ENCODE data around the gene EDN2. TPM values are rescaled to one million over a fixed set of nuclear protein-coding genes. Genes with fewer than 3 reads are reported as not detected.
A peak's percentile ranks its signal among the peaks of the same experiment; 100 is the strongest.

Gene EDN2
- total RNA-seq, 4 donors from 2014 or later = 0.78 to 3.1 TPM; not detected in 2

DNA sequence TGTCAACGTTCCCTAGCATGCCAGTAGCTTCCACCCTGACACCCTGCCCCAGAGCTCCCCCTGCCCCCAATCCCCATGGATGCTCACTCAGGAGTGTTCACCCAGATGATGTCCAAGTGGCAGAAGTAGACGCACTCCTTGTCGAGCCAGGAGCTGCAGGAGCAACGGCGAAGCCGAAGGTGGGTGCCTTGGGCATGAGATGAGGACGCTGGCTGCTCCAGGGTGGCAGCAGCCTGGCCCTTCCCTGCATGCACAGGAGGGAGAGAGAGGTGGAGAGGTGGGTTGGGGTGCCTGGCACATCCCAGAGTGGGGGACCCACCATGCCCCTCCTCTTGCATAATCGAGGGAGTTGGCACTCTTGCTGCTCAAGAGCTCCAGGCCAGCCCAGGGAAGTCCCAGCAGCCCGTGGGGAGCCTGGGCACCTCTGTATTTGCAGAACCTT, 502 bp downstream of the EDN2 start:
- H3K27ac ChIP-seq = peak overlapping the region in 2 of 4 donors; percentile 23 to 61
- no peak for DNase-seq (ENCODE audit: low spot score in 2 of 2)
- H3K4me1 ChIP-seq = peaks cover 0 to 55% (median 13%) of the 10 kb centered on the region in 4 donors
- no peaks in the 10 kb centered on the region for H3K27me3 ChIP-seq
- TF ChIP-seq EP300 (IDR thresholded peaks at IDR 0.05) = no peak
- TF ChIP-seq, protein P1, sequence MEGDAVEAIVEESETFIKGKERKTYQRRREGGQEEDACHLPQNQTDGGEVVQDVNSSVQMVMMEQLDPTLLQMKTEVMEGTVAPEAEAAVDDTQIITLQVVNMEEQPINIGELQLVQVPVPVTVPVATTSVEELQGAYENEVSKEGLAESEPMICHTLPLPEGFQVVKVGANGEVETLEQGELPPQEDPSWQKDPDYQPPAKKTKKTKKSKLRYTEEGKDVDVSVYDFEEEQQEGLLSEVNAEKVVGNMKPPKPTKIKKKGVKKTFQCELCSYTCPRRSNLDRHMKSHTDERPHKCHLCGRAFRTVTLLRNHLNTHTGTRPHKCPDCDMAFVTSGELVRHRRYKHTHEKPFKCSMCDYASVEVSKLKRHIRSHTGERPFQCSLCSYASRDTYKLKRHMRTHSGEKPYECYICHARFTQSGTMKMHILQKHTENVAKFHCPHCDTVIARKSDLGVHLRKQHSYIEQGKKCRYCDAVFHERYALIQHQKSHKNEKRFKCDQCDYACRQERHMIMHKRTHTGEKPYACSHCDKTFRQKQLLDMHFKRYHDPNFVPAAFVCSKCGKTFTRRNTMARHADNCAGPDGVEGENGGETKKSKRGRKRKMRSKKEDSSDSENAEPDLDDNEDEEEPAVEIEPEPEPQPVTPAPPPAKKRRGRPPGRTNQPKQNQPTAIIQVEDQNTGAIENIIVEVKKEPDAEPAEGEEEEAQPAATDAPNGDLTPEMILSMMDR (IDR thresholded peaks at IDR 0.05) = no peak
- no peak for TF ChIP-seq POLR2A (IDR thresholded peaks at IDR 0.05)
- H3K9me3 ChIP-seq = no peaks in the 10 kb centered on the region
- no peaks in the 10 kb centered on the region for H3K36me3 ChIP-seq
- WGBS, 2 donors = 72 to 83% methylated on average over 9 of the region's 9 CpGs
- peak overlapping the region in 1 of 4 donors; percentile 23 for H3K4me3 ChIP-seq

DNA sequence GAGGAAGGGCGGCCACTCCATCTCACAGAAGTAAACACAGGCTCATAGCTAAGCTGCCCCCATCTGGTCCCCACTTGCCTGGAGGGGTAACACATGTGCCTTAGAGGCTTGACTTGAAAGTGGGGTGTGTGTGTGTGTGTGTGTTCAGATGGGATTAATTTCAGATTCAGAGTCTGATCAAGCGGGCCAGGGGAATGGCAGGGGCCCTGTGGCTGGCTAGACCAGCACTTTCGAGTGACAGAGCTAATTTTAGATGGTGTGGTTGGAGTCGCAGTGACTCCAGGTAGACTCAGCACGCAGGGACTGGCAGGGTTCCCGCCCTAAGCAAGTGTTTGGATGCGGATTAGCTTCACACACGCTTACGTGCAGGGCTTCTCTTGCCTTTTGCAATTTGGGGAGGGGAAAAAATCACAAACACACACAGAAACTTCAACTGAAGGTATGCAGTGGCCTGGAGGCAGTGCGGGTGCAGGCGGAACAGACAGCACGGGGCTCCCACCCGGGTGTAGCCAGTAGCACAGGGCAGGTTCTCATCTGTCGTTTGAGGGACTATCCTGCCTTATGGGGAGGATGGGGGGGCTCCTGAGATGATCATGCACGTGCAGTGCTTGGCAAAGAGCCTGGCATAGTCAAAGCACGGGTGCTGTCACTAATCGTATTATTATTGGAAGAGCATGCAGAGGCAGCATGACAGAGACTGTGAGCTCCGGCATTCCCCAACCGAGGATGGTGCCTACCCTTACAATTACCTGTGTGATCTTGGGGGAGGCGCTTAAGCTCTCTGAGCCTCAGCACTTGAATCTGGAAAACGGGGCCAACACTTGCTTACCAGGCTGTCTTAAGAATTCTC, 1.3 kb downstream of the EDN2 start:
- Histone ChIP-seq H3K27me3 (no peaks in the 10 kb centered on the region), H3K36me3 (no peaks in the 10 kb centered on the region), H3K4me3 (no peak overlapping the region), H3K4me1 (peaks cover 0 to 55% (median 13%) of the 10 kb centered on the region in 4 donors), H3K27ac (peak overlapping the region in 2 of 4 donors; percentile 13 to 34), H3K9me3 (no peaks in the 10 kb centered on the region)
- TF ChIP-seq POLR2A (IDR thresholded peaks at IDR 0.05) (no peak), EP300 (IDR thresholded peaks at IDR 0.05) (no peak)
- TF ChIP-seq, protein P1 (IDR thresholded peaks at IDR 0.05) = no peak
- no peak for DNase-seq (ENCODE audit: low spot score in 2 of 2)
- WGBS, 2 donors = 74 to 84% methylated on average over 19 to 21 of the region's 21 CpGs

DNA sequence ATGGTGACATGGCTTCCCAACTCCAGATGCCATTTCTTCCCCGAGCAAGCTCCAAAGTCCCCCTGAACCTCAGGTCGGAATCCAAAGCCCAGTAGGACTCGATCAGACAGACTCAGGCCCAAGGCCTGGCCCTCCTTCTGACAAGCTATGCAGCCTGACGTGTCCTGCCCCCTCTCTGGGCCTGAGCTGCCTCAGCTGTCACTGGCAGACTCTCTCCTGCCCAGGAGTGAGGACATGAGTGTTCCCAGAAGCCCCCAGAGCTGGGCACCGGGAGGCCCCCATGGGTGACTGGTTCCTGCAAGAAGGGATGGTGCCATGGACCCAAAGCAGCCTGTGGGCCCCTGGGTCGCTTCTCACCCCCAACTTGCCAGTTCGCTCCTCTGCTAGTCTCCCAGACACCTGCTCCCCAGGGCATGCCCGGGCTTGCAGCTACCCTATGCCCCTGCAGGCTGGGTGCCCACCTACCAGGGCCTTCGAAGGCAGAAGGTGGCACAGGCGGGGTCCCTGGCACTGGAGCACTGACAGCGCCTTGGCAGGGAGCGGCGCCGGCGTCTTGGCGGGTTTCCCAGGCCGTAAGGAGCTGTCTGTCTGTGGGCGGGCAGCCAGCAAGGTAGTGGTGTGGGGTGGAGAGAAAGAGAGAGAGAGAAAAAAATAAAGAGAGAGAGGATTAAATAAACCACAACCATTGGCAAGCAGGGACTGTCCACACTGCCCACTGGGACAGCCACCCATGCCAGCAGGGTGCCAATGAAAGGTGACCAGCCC, 2.3 kb downstream of the EDN2 start:
- DNase-seq (ENCODE audit: low spot score in 2 of 2) = no peak
- H3K27ac ChIP-seq = peak overlapping the region in 2 of 4 donors; percentile 5 to 34
- H3K4me3 ChIP-seq = no peak overlapping the region
- H3K9me3 ChIP-seq = no peaks in the 10 kb centered on the region
- H3K27me3 ChIP-seq = no peaks in the 10 kb centered on the region
- WGBS, 2 donors = 78 to 85% methylated on average over 17 to 18 of the region's 18 CpGs
- TF ChIP-seq, protein P1 (IDR thresholded peaks at IDR 0.05) = no peak
- TF ChIP-seq EP300 (IDR thresholded peaks at IDR 0.05) (no peak), POLR2A (IDR thresholded peaks at IDR 0.05) (no peak)
- peaks cover 0 to 49% (median 13%) of the 10 kb centered on the region in 4 donors for H3K4me1 ChIP-seq
- H3K36me3 ChIP-seq = no peaks in the 10 kb centered on the region

DNA sequence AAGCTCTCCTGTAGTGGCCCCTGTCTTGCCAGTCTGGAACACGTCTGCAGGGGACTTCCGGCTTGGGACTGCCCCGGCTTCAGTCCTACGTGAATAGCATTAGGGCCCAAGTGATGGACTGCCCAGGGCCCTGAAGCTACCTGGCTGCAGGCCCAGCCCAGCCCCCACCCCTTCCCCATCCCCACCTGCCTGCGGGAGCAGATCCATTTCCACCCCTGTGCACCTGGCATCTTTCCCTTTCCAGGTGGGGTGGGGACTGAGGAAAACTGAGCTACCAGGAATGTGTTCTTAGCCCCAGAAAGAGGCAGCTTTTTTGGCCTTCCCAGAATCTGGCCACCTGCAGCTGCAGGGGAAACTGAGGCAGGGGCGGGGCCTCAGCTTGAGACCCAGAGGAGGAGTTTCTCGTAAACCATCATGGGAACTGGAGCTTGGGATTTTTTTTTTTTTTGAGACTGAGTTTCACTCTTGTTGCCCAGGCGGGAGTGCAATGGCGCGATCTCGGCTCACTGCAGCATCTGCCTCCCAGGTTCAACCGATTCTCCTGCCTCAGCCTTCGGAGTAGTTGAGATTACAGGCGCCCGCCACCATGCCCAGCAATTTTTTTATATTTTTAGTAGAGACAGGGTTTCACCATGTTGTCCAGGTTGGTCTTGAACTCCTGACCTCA, 3.2 kb downstream of the EDN2 start:
- WGBS, 2 donors = 89 to 95% methylated on average over 13 to 15 of the region's 15 CpGs
- Histone ChIP-seq H3K27ac (no peak overlapping the region), H3K4me3 (no peak overlapping the region), H3K4me1 (peaks cover 0 to 49% (median 17%) of the 10 kb centered on the region in 4 donors), H3K27me3 (no peaks in the 10 kb centered on the region), H3K36me3 (no peaks in the 10 kb centered on the region), H3K9me3 (no peaks in the 10 kb centered on the region)
- DNase-seq (ENCODE audit: low spot score in 2 of 2) = no peak
- TF ChIP-seq POLR2A (IDR thresholded peaks at IDR 0.05) (no peak), EP300 (IDR thresholded peaks at IDR 0.05) (no peak)
- TF ChIP-seq, protein P1 (IDR thresholded peaks at IDR 0.05) = no peak

Data from tibial nerve (tissue), 4 donors.